GM19324 (cell line): ENCODE data around the gene RANBP1.

Experiments used
- ATAC-seq: cut with Tn5 transposase; IDR thresholded peaks from one replicate; pipeline ENCODE4 v1.9.1; 2021; ENCODE audit warnings: mild to moderate bottlenecking, moderate library complexity; ENCODE audit not compliant: unreplicated experiment, low FRiP score

Gene RANBP1

GRCh38 chr22:20118300-20119020, 2.6 kb downstream of the RANBP1 start:
- ATAC-seq: no peak

GRCh38 chr22:20121856-20122415, 6.0 kb downstream of the RANBP1 start:
- no peak for ATAC-seq

- no peak for ATAC-seq
Observed at GRCh38 chr22:20123366-20124082, 7.6 kb downstream of the RANBP1 start.

- no peak for ATAC-seq
Observed at GRCh38 chr22:20124083-20124787, 8.3 kb downstream of the RANBP1 start.

GRCh38 chr22:20125201-20126174, 9.6 kb downstream of the RANBP1 start:
- ATAC-seq: no peak

GRCh38 chr22:20126284-20127029, 10.6 kb downstream of the RANBP1 start:
- no peak for ATAC-seq

GRCh38 chr22:20127318-20127868, 11.5 kb downstream of the RANBP1 start:
- ATAC-seq: no peak

- no peak for ATAC-seq
Observed at GRCh38 chr22:20127869-20128618, 12.1 kb downstream of the RANBP1 start.

- no peak for ATAC-seq
Observed at GRCh38 chr22:20128619-20128901, 12.7 kb downstream of the RANBP1 start.

- no peak for ATAC-seq
Observed at GRCh38 chr22:20128902-20129746, 13.2 kb downstream of the RANBP1 start.

- no peak for ATAC-seq
Observed at GRCh38 chr22:20129747-20130014, 13.8 kb downstream of the RANBP1 start.

GRCh38 chr22:20130319-20130718, 14.4 kb downstream of the RANBP1 start:
- ATAC-seq: no peak

- peak; percentile 54 for ATAC-seq
Observed at GRCh38 chr22:20130731-20131596, 15.1 kb downstream of the RANBP1 start.

GRCh38 chr22:20131597-20131858, 15.6 kb downstream of the RANBP1 start, which contains the start of gene ZDHHC8:
ZDHHC8 (plus strand) TSS chr22:20131804; CDS start chr22:20131948, 144 bp downstream.
- peak; percentile 47 for ATAC-seq

GRCh38 chr22:20131859-20132685, 16.2 kb downstream of the RANBP1 start:
- no peak for ATAC-seq

- ATAC-seq: no peak
Observed at GRCh38 chr22:20132686-20133246, 16.9 kb downstream of the RANBP1 start.
